ENCODE data around the gene SLC38A4.
"Not testable (repeated sequence)": the region's sequence is repeated elsewhere in the genome, so short reads cannot be mapped to it uniquely, and the experiment has no call there.

The SLC38A4 gene

GRCh38 chr12:46825591-46826414, at the start of gene SLC38A4:
TSS of gene SLC38A4 (minus strand) at chr12:46825997. CDS start at chr12:46793071, 32,926 bp downstream.
- no peak for DNase-seq

GRCh38 chr12:46875095-46875494, 49.3 kb upstream of the SLC38A4 start:
- no peak for DNase-seq

GRCh38 chr12:46874642-46875041, 48.8 kb upstream of the SLC38A4 start:
- no peak for DNase-seq

GRCh38 chr12:46872135-46872534, 46.3 kb upstream of the SLC38A4 start:
- DNase-seq, result no peak

DNA sequence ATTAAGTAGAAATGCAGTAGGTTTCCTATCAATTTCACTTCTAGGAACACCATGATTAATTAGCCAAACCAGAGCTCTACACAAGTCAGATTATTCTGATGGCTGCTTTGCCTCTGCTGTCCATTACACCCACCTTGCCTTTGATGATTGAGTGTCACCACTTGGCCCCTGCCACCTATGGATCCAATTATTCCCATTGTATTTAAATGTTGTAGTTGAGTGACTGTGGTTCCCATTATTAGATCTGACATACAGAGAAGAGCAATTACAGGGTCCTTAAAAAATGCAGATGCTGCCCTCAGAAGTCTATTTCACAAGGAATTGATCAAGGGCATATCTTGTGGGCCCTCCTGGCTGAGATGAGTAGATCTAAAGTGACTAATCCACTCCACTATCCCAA, 39.5 kb upstream of the SLC38A4 start:
- DNase-seq, result no peak

DNA sequence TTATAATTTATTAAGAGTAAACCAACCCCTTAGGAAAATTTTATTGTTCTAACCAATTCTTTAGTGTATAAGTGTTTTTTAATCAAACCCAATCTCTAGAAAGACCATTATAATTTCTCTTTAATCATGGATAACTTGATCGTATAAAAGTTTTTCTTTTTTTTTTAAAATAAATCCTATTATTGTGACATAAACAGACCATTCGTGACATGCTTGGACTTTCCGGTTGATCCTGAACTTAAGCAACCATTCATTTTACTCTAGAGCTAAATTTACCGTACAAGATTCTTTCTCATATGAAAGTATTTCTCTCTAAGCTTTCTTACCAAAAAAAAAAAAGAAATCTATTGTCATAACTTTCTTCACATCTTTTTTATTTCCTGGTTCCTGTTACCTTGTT, 32.6 kb upstream of the SLC38A4 start:
- no peak for DNase-seq

DNA sequence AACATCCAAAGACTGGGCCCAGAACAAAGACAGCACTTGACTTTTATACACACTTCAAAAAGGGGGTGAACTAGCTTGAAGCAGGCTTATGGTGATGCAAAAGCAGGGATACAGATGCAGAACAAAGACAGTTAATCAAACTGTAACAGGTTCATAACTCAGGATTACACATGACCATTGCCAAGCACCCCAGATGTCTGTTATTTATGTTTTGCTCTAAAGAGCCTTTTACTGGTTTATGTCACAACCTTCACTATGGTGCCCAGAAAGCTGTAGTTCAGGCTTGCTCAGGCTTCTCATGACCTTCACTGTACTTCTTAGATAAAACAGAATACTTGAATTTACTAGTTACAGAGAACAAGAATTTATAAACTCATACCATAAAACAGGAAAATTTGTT, 31.7 kb upstream of the SLC38A4 start:
- no peak for DNase-seq

DNA sequence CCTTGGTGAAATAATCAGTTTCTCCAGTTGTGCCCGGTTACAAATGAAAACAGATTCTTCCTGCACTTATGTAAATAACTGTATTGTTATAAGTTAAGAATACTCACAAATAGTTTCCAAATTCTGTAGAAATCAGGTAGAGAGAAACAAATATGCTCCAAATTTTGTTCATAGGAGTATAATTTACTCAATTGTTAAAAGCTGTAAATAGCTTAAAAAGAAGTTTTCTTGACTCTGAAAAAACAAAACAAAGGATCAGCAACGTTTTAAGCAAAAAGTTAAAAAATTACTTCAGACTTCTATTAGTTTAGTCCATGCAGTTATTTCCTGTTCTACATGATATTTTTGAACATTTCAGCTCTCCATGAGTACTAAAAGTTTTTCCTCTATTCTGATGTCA, 30.0 kb upstream of the SLC38A4 start:
- no peak for DNase-seq

GRCh38 chr12:46854188-46854587, 28.4 kb upstream of the SLC38A4 start:
- not testable (repeated sequence) for DNase-seq

DNA sequence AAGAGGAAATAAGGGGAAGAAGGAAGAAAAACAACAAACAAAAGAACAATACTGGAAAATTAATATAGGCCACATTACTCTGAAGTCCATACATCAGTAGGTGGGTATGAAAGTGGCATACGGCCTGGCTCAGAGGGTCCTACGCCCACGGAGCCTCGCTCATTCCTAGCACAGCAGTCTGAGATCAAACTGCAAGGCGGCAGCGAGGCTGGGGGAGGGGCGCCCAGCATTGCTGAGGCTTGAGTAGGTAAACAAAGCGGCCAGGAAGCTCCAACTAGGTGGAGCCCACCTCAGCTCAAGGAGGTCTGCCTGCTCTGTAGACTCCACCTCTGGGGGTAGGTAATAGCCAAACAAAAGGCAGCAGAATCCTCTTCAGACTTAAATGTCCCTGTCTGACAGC, 23.0 kb upstream of the SLC38A4 start:
- not testable (repeated sequence) for DNase-seq

DNA sequence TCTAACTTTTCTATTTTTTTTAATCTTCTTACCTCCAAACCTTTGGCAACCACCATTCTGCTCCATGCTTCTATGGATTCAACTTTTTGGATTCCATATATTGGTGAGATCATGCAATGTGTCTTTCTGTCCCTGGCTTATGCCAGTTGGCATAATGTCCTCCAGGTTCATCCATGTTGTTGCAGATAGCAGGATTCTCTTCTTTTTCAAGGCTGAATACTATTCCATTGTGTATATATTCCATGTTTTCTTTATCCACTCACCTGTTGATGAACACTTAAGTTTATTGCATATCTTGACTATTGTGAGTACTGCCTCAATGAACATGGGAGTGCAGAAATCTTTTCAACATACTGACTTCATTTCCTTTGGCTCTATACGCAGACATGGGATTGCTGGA, 21.2 kb upstream of the SLC38A4 start:
- no peak for DNase-seq

DNA sequence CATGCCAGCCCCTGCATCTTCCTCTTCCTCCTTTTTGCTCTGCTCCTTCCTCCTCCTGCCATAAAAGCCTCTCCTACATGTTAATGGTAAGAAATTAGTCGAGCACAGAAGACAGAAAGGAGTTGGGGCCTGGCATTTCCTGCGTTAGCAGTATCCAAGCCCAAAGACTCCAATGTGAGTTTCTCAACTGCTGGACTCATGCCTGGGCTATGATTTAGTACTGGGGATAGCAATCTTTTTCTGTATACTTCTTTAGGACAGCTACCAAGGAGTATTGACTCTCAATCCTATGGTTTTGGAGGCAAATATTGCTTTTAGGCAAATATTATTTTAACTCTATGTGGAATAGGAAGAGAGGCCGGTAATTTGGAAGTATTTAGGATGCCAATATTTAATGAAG, 18.0 kb upstream of the SLC38A4 start:
- DNase-seq, result no peak

DNA sequence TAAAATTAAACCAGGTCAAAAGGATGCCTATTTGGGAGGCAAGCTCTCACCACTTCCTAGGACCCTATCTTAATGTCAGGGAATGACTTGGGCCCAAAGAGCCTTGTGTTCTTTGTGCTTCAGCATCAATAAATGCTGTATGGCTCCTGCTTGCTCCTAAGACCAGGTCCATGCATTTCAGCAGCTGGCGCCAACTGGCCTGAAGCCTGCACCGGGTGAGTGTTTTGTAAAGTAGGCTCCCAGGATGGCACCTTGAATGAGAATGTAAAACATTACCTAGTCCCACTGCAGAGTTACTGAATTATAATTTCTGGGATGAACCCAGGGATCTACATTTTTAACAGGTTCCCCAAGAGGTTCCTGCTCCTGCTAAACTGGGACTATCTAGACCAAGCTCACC, 16.1 kb upstream of the SLC38A4 start:
- no peak for DNase-seq

GRCh38 chr12:46839964-46840363, 14.2 kb upstream of the SLC38A4 start:
- no peak for DNase-seq

DNA sequence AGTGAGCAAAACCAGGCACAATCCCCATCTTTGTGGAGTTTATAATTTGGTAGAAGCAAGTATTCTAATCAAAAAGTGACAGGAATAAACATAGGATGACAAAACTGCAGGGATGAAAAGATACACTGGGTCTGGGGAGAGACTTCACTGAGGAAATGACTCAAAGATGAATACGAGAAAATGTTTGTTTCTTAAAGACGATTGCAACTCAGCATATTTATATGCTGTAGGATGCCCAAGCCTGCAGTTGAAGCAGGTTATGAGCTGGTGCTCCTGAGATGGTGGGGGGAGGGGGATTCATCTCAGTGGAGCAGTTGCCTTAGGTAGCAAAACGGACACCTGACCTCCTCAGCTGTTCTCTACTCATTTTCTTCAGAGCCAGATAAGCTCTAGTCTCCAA, 13.4 kb upstream of the SLC38A4 start:
- DNase-seq, result no peak

- DNase-seq, result no peak
These were observed 10.0 kb upstream of the SLC38A4 start for GRCh38 chr12:46835785-46836184.

- no peak for DNase-seq
These were observed 6.4 kb upstream of the SLC38A4 start for GRCh38 chr12:46832130-46832704.

- DNase-seq, result no peak
These were observed 5.7 kb upstream of the SLC38A4 start for GRCh38 chr12:46831335-46832129.

- no peak for DNase-seq
These were observed 5.0 kb upstream of the SLC38A4 start for GRCh38 chr12:46830731-46831334.

GRCh38 chr12:46824709-46825108, 1.1 kb downstream of the SLC38A4 start:
- DNase-seq, result no peak

DNA sequence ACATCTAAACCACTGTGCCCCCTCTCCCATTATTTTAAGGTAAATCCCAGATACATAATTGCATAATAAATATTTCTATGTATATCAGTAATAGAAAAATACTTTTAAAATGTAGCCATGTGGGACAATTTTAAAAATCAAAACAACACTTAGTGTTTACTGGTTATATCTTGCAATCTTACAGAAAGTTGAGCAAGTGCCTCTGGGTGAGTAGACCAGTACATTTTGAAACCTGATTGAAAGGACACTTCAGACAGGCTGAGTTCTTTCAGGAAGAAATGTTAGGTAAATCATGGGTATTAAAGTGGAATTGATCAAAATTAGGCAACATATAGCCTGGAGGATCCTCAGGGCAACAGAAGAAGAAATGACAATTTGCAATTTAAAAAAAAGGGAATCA, 7.2 kb downstream of the SLC38A4 start:
- DNase-seq, result no peak

- DNase-seq, result no peak
These were observed 10.0 kb downstream of the SLC38A4 start for GRCh38 chr12:46815809-46816208.

DNA sequence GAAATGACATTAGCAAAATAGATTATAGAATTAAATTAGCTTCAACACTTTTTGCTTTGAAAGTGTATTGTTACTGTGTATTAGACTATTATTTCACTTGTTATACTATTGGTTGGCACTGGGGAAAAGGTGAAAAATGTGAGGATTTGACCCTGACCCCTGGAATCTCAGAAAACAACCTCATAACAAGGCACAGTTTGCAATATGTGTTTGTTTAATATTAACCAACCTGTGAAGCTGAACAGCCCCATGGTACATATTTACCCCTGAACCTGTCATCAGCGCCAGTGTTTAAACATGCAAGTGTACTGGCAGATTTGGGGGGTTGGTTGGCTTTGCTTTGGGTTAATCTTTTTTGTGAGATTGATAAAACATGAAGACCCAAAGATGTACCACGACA, 11.7 kb downstream of the SLC38A4 start:
- DNase-seq, result no peak
